GM23338 (cell line): ENCODE data around the gene OTULINL.

Source experiments
- EZH2phosphoT487 ChIP-seq: fragments of 200-600 bp; sonication (generic); IDR thresholded peaks from one replicate; pipeline ENCODE4 v1.8.1; 2018; ENCODE audit warnings: antibody characterized with exemption; ENCODE audit not compliant: unreplicated experiment
- TF ChIP-seq, protein P1 (sequence below), 2 experiments: fragments of 200-600 bp in 1 of 2; sonication (generic) in 1 of 2; conservative IDR thresholded peaks; 2 replicates each; pipeline versions ENCODE4 v1.5.1 to v1.6.1; 2016 to 2017; ENCODE audit warnings: antibody characterized with exemption in 2 of 2, low read depth in 2 of 2, mild to moderate bottlenecking in 2 of 2, moderate library complexity in 1 of 2

GRCh38 chr5:14561741-14562140, 19.9 kb upstream of the OTULINL start:
- TF ChIP-seq EZH2phosphoT487: no peak
- TF ChIP-seq, protein P1, sequence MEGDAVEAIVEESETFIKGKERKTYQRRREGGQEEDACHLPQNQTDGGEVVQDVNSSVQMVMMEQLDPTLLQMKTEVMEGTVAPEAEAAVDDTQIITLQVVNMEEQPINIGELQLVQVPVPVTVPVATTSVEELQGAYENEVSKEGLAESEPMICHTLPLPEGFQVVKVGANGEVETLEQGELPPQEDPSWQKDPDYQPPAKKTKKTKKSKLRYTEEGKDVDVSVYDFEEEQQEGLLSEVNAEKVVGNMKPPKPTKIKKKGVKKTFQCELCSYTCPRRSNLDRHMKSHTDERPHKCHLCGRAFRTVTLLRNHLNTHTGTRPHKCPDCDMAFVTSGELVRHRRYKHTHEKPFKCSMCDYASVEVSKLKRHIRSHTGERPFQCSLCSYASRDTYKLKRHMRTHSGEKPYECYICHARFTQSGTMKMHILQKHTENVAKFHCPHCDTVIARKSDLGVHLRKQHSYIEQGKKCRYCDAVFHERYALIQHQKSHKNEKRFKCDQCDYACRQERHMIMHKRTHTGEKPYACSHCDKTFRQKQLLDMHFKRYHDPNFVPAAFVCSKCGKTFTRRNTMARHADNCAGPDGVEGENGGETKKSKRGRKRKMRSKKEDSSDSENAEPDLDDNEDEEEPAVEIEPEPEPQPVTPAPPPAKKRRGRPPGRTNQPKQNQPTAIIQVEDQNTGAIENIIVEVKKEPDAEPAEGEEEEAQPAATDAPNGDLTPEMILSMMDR (conservative IDR thresholded peaks at IDR 0.05; ENCODE audit: low read depth in 2 of 2): no peak
